Esophagus muscularis mucosa (tissue), 4 donors: ENCODE results near the gene CORO2B. TPM values are rescaled to one million over a fixed set of nuclear protein-coding genes. Genes with fewer than 3 reads are reported as not detected.
A peak's percentile ranks its signal among the peaks of the same experiment; 100 is the strongest.

Experiments used
- DNase-seq: peaks from one replicate; pipeline ENCODE4 v3.0.0-alpha.2; 2017; ENCODE audit errors: extremely low spot score
- H3K27ac ChIP-seq, 4 donors: fragments of 200-600 bp; sonication (generic); replicated peaks in 1 of 4; 1 replicate in 3 of 4; 2 replicates in 1 of 4; pipeline ENCODE4 v1.5.1; 2016 to 2019; ENCODE audit warnings: mild to moderate bottlenecking in 1 of 4
- H3K27me3 ChIP-seq, 4 donors: fragments of 200-600 bp; sonication (generic); one replicate each; pipeline versions ENCODE4 v1.5.1 to v1.6.0; 2016 to 2019
- H3K36me3 ChIP-seq, 4 donors: fragments of 200-600 bp; sonication (generic); one replicate each; pipeline ENCODE4 v1.5.1; 2016 to 2019
- H3K4me1 ChIP-seq, 4 donors: fragments of 200-600 bp; sonication (generic); one replicate each; pipeline ENCODE4 v1.5.1; 2016 to 2019
- H3K4me3 ChIP-seq, 4 donors: fragments of 200-600 bp; sonication (generic); 1 replicate in 2 of 4; 2 replicates in 2 of 4; pipeline ENCODE4 v1.5.1; 2016 to 2019; ENCODE audit warnings: mild to moderate bottlenecking in 4 of 4, moderate library complexity in 1 of 4
- H3K9me3 ChIP-seq, 4 donors: fragments of 200-600 bp; sonication (generic); 1 replicate in 3 of 4; 2 replicates in 1 of 4; pipeline ENCODE4 v1.5.1; 2016 to 2019
- CTCF ChIP-seq, 3 experiments: fragments of 200-600 bp in 2 of 3; fragments of 450-650 bp in 1 of 3; sonication (generic) in 2 of 3; IDR thresholded peaks; one replicate each; pipeline ENCODE4 v1.5.1; 2017 to 2019; ENCODE audit warnings: antibody characterized with exemption in 3 of 3, mild to moderate bottlenecking in 2 of 3, moderate library complexity in 1 of 3
- EP300 ChIP-seq: sonication (generic); formaldehyde crosslinking; IDR thresholded peaks from one replicate; pipeline ENCODE4 v1.6.1; 2017; ENCODE audit warnings: antibody characterized with exemption
- POLR2A ChIP-seq: fragments of 450-650 bp; IDR thresholded peaks from one replicate; pipeline ENCODE4 v1.6.1; 2017; ENCODE audit warnings: antibody characterized with exemption, moderate library complexity, mild to moderate bottlenecking, low read depth
- POLR2AphosphoS5 ChIP-seq, 2 donors: sonication (generic); formaldehyde crosslinking; IDR thresholded peaks; one replicate each; pipeline ENCODE4 v1.6.1; 2017; ENCODE audit warnings: antibody characterized with exemption in 2 of 2
- WGBS: methylation state at CpG from one replicate; pipeline ENCODE4 v1.1.5; 2018; 5-methylcytosine and 5-hydroxymethylcytosine counted together
- intact Hi-C: fragments of 100-400 bp; cut with DNase I; formaldehyde crosslinking; loops from one replicate; pipeline ENCODE4 v1.15.1; 2023
- total RNA-seq, 4 donors: library from RNA; depleted of rRNA; stranded (reverse); fragments of >200 nt; gene quantifications; one replicate each; pipeline versions ENCODE4 v1.1.0 to v1.2.1, GENCODE V29; 2016

CORO2B gene
- total RNA-seq, 4 donors from 2014 or later = 5.8 to 12.2 (median 7.5) TPM

GRCh38 chr15:68558318-68559305 is 20.2 kb upstream of the CORO2B start:
- no peak for TF ChIP-seq POLR2A
- no peak for TF ChIP-seq POLR2AphosphoS5 (IDR thresholded peaks at IDR 0.05)
- no peak for TF ChIP-seq EP300
- no peak for TF ChIP-seq CTCF (IDR thresholded peaks at IDR 0.05)
- intact Hi-C loops = loop anchor here (2.0 to 10.0 kb wide), 2 partner anchors 254 to 320 kb away; no protein-coding TSS in a partner anchor
- H3K27me3 ChIP-seq = peaks cover 0 to 69% (median 4%) of the 10 kb centered on the region in 4 donors
- H3K9me3 ChIP-seq = no peaks in the 10 kb centered on the region
- no peak for DNase-seq
- H3K36me3 ChIP-seq = no peaks in the 10 kb centered on the region
- H3K4me1 ChIP-seq = peaks cover 9 to 17% (median 15%) of the 10 kb centered on the region in 4 donors
- H3K4me3 ChIP-seq = peak overlapping the region; percentile 45 to 60 (median 48)
- no peak overlapping the region for H3K27ac ChIP-seq
- WGBS = 52% methylated on average over 30 of the region's 30 CpGs

DNA sequence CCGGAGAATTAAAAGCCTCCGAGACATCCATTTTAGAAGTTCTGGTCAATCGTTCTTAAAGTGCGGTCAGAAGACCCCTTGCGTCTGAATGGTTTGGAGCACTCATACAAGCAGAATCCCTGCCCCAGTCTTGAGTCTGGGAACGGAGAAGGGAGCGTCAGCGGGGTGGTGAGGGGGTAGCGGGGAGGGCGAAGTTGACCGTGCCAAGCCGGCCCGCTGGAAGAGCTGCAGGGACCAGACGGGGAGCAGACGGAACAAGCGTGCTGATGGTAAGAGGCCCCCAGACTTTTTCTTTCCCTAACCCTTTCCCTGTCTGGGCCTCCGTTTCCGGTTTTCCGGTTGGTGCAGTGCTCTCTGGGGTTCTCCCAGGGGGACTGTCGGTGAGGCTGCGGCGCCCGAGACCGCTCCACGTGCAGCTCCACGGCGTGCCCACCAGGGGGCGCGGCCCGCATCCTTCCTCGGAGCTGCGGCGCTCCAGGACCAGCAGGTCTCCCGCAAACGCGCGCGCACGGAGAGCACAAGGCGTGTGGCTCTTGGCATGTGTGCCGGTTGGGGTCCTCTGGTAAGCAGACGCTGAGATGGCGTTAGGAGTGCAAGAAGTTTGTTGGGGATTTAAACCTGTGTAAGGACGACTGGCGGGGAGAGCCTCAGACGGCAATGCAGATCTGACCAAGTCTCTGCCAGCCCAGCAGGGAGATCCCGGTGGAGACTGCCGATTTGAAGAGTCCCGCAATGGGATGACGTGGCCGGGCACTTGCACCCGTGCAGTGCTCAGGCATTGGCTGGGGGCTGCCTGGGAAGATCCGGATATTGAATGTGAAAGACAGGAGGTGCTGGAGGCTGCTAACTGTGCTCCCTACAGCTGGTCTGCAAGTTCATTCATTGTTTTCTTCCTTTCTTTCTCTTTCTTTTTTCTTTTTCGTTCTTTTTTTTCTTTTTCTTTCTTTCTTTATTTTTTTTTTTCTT is 19.2 kb upstream of the CORO2B start:
- TF ChIP-seq CTCF (IDR thresholded peaks at IDR 0.05) = peak; percentile 92 to 99 (median 97)
- no peak for TF ChIP-seq POLR2A
- no peak for TF ChIP-seq EP300
- peak in 1 of 2 donors; percentile 27 for TF ChIP-seq POLR2AphosphoS5 (IDR thresholded peaks at IDR 0.05)
- intact Hi-C loops = loop anchor here (2.0 to 10.0 kb wide), 2 partner anchors 255 to 319 kb away; no protein-coding TSS in a partner anchor
- Histone ChIP-seq H3K27ac (no peak overlapping the region), H3K4me1 (peaks cover 9 to 17% (median 15%) of the 10 kb centered on the region in 4 donors), H3K36me3 (no peaks in the 10 kb centered on the region), H3K4me3 (peak overlapping the region; percentile 45 to 60 (median 48)), H3K27me3 (peaks cover 0 to 58% (median 4%) of the 10 kb centered on the region in 4 donors), H3K9me3 (no peaks in the 10 kb centered on the region)
- DNase-seq = no peak
- WGBS = 2% methylated on average over 42 of the region's 54 CpGs

DNA sequence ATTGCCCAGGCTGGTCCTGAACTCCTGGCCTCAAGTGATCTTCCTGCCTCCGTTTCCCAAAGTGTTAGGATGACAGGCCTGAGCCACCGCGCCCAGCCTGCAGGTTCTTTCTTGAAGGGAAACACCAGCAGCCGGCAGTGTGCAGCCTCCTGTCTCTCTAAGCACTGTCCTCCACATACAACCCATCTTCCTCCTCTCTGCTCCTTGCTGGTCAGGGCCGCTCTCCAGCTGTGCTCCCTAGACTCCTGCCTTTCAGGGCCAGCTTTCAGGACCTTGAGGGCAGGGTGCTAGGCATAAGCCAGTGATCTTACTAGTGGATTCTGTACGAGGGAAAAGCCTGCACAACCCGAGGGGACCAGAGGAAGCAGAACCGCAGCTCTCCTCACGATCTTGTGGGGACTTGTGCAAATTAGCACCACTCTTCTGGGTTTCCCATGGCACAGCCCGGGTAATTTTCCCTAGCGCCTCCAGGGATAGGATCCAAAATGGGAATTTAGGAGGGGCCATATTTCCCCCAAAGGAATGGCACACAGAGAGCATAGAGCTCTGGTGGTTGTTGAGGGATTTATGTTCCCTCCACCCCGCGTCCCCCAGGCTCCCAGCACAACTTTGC is 18.2 kb upstream of the CORO2B start:
- H3K27ac ChIP-seq = no peak overlapping the region
- peaks cover 9 to 17% (median 15%) of the 10 kb centered on the region in 4 donors for H3K4me1 ChIP-seq
- no peak for DNase-seq
- H3K9me3 ChIP-seq = no peaks in the 10 kb centered on the region
- TF ChIP-seq CTCF (IDR thresholded peaks at IDR 0.05) (no peak), POLR2AphosphoS5 (IDR thresholded peaks at IDR 0.05) (no peak), EP300 (no peak), POLR2A (no peak)
- intact Hi-C loops = no loop called here
- WGBS = 83% methylated on average over 12 of the region's 13 CpGs
- H3K36me3 ChIP-seq = no peaks in the 10 kb centered on the region
- H3K27me3 ChIP-seq = peaks cover 0 to 49% (median 4%) of the 10 kb centered on the region in 4 donors
- H3K4me3 ChIP-seq = no peak overlapping the region

DNA sequence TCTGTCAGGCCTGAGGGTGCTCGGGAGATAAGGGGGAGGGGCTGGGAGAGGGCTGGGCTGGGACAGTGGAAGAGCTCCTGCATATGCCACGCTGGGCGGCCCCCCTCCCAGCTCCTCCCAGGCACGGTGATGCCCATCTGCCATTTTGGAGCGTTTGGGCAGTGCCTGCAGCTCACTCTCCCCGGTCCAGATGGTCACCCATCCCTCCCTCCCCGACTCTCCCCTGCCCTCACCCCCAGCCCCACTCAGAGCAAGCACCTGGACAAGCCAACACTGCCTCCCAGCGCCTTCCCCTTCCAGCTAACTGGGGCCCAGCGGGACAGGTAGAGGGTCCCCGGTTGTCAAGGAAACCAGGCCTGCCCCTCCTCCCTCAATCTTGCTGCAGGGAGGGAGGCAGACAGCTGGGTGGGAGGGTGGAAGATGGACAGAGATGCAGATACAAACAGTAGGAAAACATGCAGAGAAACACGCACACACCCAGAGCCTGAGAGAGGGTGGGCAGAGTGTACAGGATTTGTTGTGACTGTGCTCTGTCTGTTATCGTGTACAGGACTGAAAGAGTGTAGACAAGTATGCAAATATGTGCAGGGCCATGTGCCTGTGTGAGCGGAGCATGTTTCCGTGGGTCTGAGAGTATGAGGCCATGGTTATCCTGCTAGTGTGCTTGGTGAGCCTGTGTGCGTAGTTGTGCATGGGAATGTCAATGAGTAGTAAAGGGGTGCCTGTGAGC is 17.5 kb upstream of the CORO2B start:
- 83% methylated on average over 15 of the region's 15 CpGs for WGBS
- Histone ChIP-seq H3K4me1 (peaks cover 9 to 17% (median 15%) of the 10 kb centered on the region in 4 donors), H3K27ac (no peak overlapping the region), H3K27me3 (peaks cover 0 to 48% (median 4%) of the 10 kb centered on the region in 4 donors), H3K4me3 (no peak overlapping the region), H3K36me3 (no peaks in the 10 kb centered on the region), H3K9me3 (no peaks in the 10 kb centered on the region)
- DNase-seq = no peak
- no peak for TF ChIP-seq POLR2AphosphoS5 (IDR thresholded peaks at IDR 0.05)
- no peak for TF ChIP-seq CTCF (IDR thresholded peaks at IDR 0.05)
- no peak for TF ChIP-seq EP300
- no peak for TF ChIP-seq POLR2A
- intact Hi-C loops = no loop called here
